Panc1 (cell line): Measurements from ENCODE around the gene P2RX3.

Experiments used
- CTCF ChIP-seq: fragments of 450-650 bp; IDR thresholded peaks from 2 replicates; pipeline ENCODE4 v1.5.1; 2017; ENCODE audit warnings: mild to moderate bottlenecking
- POLR2AphosphoS5 ChIP-seq: IDR thresholded peaks from 2 replicates; pipeline ENCODE4 v1.6.1; 2012; ENCODE audit warnings: mild to moderate bottlenecking, low read depth, low read length, moderate library complexity
- SIN3A ChIP-seq: IDR thresholded peaks from 2 replicates; pipeline ENCODE4 v1.6.1; 2012; ENCODE audit warnings: low read depth, mild to moderate bottlenecking, low read length, moderate library complexity, borderline replicate concordance; ENCODE audit not compliant: insufficient read depth
- TF ChIP-seq, protein P1 (sequence below), 2 experiments: IDR thresholded peaks; 2 replicates each; pipeline ENCODE4 v1.6.1; 2011 to 2012; ENCODE audit warnings: low read depth in 2 of 2, control low read depth in 1 of 2, low read length in 1 of 2, mild to moderate bottlenecking in 1 of 2, moderate library complexity in 1 of 2; ENCODE audit not compliant: insufficient read depth in 1 of 2

DNA sequence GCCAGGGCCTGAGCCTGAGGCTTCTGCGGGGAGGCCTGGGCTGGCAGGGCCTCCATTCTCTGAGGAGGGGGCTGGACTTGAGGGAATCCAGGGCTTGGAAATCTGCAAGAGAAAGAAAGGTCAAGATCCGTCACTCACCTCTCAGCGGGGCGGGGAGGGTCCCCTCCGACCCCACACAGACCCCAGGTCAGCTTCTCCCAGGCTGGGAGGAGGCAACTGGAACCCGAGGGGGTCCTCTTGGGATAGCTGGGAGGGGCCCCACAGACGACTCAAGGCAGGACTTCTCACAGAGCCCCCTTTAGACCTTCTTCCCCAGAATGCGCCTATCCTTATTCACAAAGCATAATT is 24.4 kb upstream of the P2RX3 start:
- TF ChIP-seq CTCF (no peak), POLR2AphosphoS5 (no peak), SIN3A (no peak)
- TF ChIP-seq, protein P1, sequence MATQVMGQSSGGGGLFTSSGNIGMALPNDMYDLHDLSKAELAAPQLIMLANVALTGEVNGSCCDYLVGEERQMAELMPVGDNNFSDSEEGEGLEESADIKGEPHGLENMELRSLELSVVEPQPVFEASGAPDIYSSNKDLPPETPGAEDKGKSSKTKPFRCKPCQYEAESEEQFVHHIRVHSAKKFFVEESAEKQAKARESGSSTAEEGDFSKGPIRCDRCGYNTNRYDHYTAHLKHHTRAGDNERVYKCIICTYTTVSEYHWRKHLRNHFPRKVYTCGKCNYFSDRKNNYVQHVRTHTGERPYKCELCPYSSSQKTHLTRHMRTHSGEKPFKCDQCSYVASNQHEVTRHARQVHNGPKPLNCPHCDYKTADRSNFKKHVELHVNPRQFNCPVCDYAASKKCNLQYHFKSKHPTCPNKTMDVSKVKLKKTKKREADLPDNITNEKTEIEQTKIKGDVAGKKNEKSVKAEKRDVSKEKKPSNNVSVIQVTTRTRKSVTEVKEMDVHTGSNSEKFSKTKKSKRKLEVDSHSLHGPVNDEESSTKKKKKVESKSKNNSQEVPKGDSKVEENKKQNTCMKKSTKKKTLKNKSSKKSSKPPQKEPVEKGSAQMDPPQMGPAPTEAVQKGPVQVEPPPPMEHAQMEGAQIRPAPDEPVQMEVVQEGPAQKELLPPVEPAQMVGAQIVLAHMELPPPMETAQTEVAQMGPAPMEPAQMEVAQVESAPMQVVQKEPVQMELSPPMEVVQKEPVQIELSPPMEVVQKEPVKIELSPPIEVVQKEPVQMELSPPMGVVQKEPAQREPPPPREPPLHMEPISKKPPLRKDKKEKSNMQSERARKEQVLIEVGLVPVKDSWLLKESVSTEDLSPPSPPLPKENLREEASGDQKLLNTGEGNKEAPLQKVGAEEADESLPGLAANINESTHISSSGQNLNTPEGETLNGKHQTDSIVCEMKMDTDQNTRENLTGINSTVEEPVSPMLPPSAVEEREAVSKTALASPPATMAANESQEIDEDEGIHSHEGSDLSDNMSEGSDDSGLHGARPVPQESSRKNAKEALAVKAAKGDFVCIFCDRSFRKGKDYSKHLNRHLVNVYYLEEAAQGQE (IDR thresholded peaks at IDR 0.05; ENCODE audit: insufficient read depth in 1 of 2, low read depth in 2 of 2, low read length in 1 of 2) = no peak
